GM12878 (cell line): ENCODE measurements around the gene ZNF385C. TPM values are rescaled to one million over a fixed set of nuclear protein-coding genes. Genes with fewer than 3 reads are reported as not detected.
"Not testable (repeated sequence)": the region's sequence is repeated elsewhere in the genome, so short reads cannot be mapped to it uniquely, and the experiment has no call there.

Experiments used
- ATAC-seq: fragments of 200-7000 bp; cut with Tn5 transposase; 3 replicates; pipeline ENCODE4 v1.9.1; 2020; ENCODE audit warnings: mild to moderate bottlenecking, moderate library complexity
- BruUV-seq: library from RNA; stranded (reverse); fragments of 400-500 nt; replicated peaks from 2 replicates; lab custom pipeline; 2021; lab: Mats Ljungman, UMichigan
- CTCF ChIA-PET: fragments of 300-600 bp; sonication (Branson Sonifier 250); formaldehyde crosslinking; extraction: SDS; loops from one replicate; lab custom pipeline; 2021; ENCODE audit warnings: inconsistent platforms; lab: Yijun Ruan, JAX
- POLR2A ChIA-PET: fragments of 350-600 bp; formaldehyde crosslinking; extraction: SDS; loops from one replicate; lab custom pipeline; 2021; ENCODE audit warnings: inconsistent platforms; lab: Charles Lee
- RAD21 ChIA-PET: fragments of 300-600 bp; sonication (Branson Sonifier 250); formaldehyde crosslinking; loops from one replicate; lab custom pipeline; 2023; ENCODE audit warnings: antibody characterized with exemption; ENCODE audit not compliant: unreplicated experiment; lab: Charles Lee
- SMC1A ChIA-PET: fragments of 300-600 bp; sonication (Branson Sonifier 250); formaldehyde crosslinking; loops from one replicate; lab custom pipeline; 2023; ENCODE audit not compliant: unreplicated experiment, uncharacterized antibody; lab: Charles Lee
- DNase-seq: peaks from one replicate; pipeline ENCODE4 v3.0.0-alpha.2; 2011; ENCODE audit warnings: low read depth, low spot score
- FAIRE-seq: peaks from 3 replicates; lab custom pipeline; 2011; peaks lifted over from hg19 to GRCh38; lab: Jason Lieb, UNC
- H2AFZ ChIP-seq: 2 replicates; pipeline ENCODE4 v1.6.0; 2011; ENCODE audit warnings: low read depth, low read length, control low read depth; ENCODE audit not compliant: control insufficient read depth
- H3K27ac ChIP-seq: 2 replicates; pipeline ENCODE4 v1.5.1; 2011; ENCODE audit warnings: control low read depth; ENCODE audit not compliant: control insufficient read depth, insufficient read depth
- H3K27me3 ChIP-seq, 2 experiments: replicated peaks in 1 of 2; 2 replicates each; pipeline versions ENCODE4 v1.6.0 to v1.6.1; 2011; ENCODE audit warnings: low read length in 1 of 2; ENCODE audit not compliant: control insufficient read depth in 2 of 2, insufficient read depth in 2 of 2
- H3K36me3 ChIP-seq, 2 experiments: 2 replicates each; pipeline ENCODE4 v1.5.1; 2011; ENCODE audit warnings: low read length in 1 of 2; ENCODE audit not compliant: control insufficient read depth in 2 of 2, insufficient read depth in 2 of 2
- H3K4me1 ChIP-seq: 2 replicates; pipeline ENCODE4 v1.6.1; 2011; ENCODE audit warnings: mild to moderate bottlenecking, low read length, moderate library complexity, mixed read lengths; ENCODE audit not compliant: control insufficient read depth, insufficient read depth
- H3K4me2 ChIP-seq: 2 replicates; pipeline ENCODE4 v1.6.0; 2011; ENCODE audit warnings: control low read depth; ENCODE audit not compliant: control insufficient read depth, insufficient read depth
- H3K4me3 ChIP-seq: fragments of 200-600 bp; sonication (generic); 2 replicates; pipeline ENCODE4 v1.5.1; 2016
- H3K79me2 ChIP-seq: 2 replicates; pipeline ENCODE4 v1.6.0; 2011; ENCODE audit warnings: low read length; ENCODE audit not compliant: control insufficient read depth, insufficient read depth
- H3K9ac ChIP-seq: 2 replicates; pipeline ENCODE4 v1.8.0; 2011; ENCODE audit warnings: low read length, control low read depth, mixed read lengths; ENCODE audit not compliant: control insufficient read depth, insufficient read depth
- H3K9me3 ChIP-seq: replicated peaks from 3 replicates; pipeline ENCODE4 v1.5.1; 2011; ENCODE audit warnings: mild to moderate bottlenecking, low read length; ENCODE audit not compliant: control insufficient read depth, insufficient read depth
- H4K20me1 ChIP-seq: 2 replicates; pipeline ENCODE4 v1.6.0; 2011; ENCODE audit not compliant: control insufficient read depth, insufficient read depth
- MLLT1 ChIP-seq: fragments of 450-650 bp; IDR thresholded peaks from 2 replicates; pipeline ENCODE4 v1.6.1; 2016; ENCODE audit warnings: mild to moderate bottlenecking
- WGBS: methylation state at CpG from one replicate; pipeline ENCODE4 v1.1.6; 2016; ENCODE audit warnings: low lambda C conversion rate; ENCODE audit not compliant: insufficient replicate concordance, insufficient coverage; ENCODE audit errors: missing lambda C conversion rate; 5-methylcytosine and 5-hydroxymethylcytosine counted together
- in situ Hi-C: fragments of 300-500 bp; cut with MboI; formaldehyde crosslinking; loops from 9 replicates; pipeline ENCODE4 v1.14.3; 2018; ENCODE audit warnings: mixed read lengths
- intact Hi-C: fragments of 100-400 bp; cut with micrococcal nuclease; formaldehyde crosslinking; loops from one replicate; pipeline ENCODE4 v1.14.2; 2022; ENCODE audit not compliant: unreplicated experiment
- polyA plus RNA-seq, 11 experiments: library from polyadenylated mRNA; depleted of rRNA in 4 of 11; unstranded in 6 of 11; stranded (reverse) in 5 of 11; fragments of >200 nt; fragmentation: Nextera tagmentation in 4 of 11; fragmentation: Illumina TruSeq in 1 of 11; extraction: Ambion mirVana in 4 of 11; extraction: Trizol in 1 of 11; gene quantifications; 1 replicate in 1 of 11; 2 replicates in 10 of 11; pipeline versions ENCODE4 v1.2.1 to v1.2.3, GENCODE V29; 2011 to 2016; ENCODE audit warnings: inconsistent platforms in 2 of 11, missing spikeins in 2 of 11, low read depth in 1 of 11
- total RNA-seq, 4 experiments: library from RNA; depleted of rRNA in 3 of 4; stranded (reverse); fragments of >200 nt in 3 of 4; fragmentation: Illumina TruSeq in 1 of 4; extraction: Trizol in 1 of 4; gene quantifications; 2 replicates each; pipeline versions ENCODE4 v1.2.1 to v1.2.3, GENCODE V29; 2013 to 2021

Gene ZNF385C
- total and polyA plus RNA-seq, 10 of the 15 experiments (the other 5 are each of a cell fraction or from before 2014, with no cell fraction given): 0.06 to 0.20 (median 0.07) TPM; not detected in 5

- ATAC-seq, H3K4me2 ChIP-seq, DNase-seq, H3K27me3 ChIP-seq, H3K36me3 ChIP-seq, RAD21 ChIA-PET, intact Hi-C loops, H3K9me3 ChIP-seq, H4K20me1 ChIP-seq, FAIRE-seq, H3K4me3 ChIP-seq, BruUV-seq, H3K9ac ChIP-seq, SMC1A ChIA-PET, H2AFZ ChIP-seq, H3K27ac ChIP-seq: not testable (repeated sequence)
- Histone ChIP-seq H3K79me2 (peaks cover 84% of the 10 kb centered on the region), H3K4me1 (peaks cover 16% of the 10 kb centered on the region)
- TF ChIP-seq MLLT1: peak; percentile 86
- ChIA-PET CTCF (interaction anchor here (1.3 kb wide), 1 partner anchor 11 kb away, joined by 5 read pairs; no protein-coding TSS in a partner anchor), POLR2A (interaction anchor here (0.6 to 0.7 kb wide), 3 partner anchors 106 to 254 kb away, joined by 3 to 5 read pairs (median 3); no protein-coding TSS in a partner anchor)
- in situ Hi-C loops: loop anchor here (25.0 kb wide), 1 partner anchor 1199 kb away; the partner anchor contains the start of gene TMEM106A
- 92% methylated on average over 12 of the region's 12 CpGs for WGBS
Measured at GRCh38 chr17:42013740-42014139, 84.5 kb downstream of the ZNF385C start.

GRCh38 chr17:42012363-42012762 is 85.9 kb downstream of the ZNF385C start:
- ChIA-PET POLR2A (interaction anchor here (1.2 kb wide), 1 partner anchor 18 kb away, joined by 5 read pairs; no protein-coding TSS in a partner anchor), CTCF (interaction anchor here (0.6 to 1.6 kb wide), 3 partner anchors 10 to 28 kb away, joined by 3 to 7 read pairs (median 5); no protein-coding TSS in a partner anchor), RAD21 (interaction anchor here (0.6 to 1.4 kb wide), 4 partner anchors 16 to 109 kb away, joined by 3 to 4 read pairs (median 4); partner anchors contain the start of gene KAT2A), SMC1A (interaction anchor here (1.1 to 1.5 kb wide), 3 partner anchors 48 to 108 kb away, joined by 3 to 5 read pairs (median 3); partner anchors contain the start of gene KAT2A)
- H3K9me3 ChIP-seq, intact Hi-C loops, H3K4me1 ChIP-seq, H3K9ac ChIP-seq, FAIRE-seq, ATAC-seq, H3K4me2 ChIP-seq, BruUV-seq, DNase-seq, H3K4me3 ChIP-seq, H3K36me3 ChIP-seq, H3K27me3 ChIP-seq, H4K20me1 ChIP-seq, H3K27ac ChIP-seq, H2AFZ ChIP-seq: not testable (repeated sequence)
- H3K79me2 ChIP-seq: peaks cover 88% of the 10 kb centered on the region
- 95% methylated on average over 4 of the region's 4 CpGs for WGBS
- in situ Hi-C loops: loop anchor here (25.0 kb wide), 1 partner anchor 1200 kb away; the partner anchor contains the start of gene TMEM106A
